ENCODE results near the gene GPR37L1.

- no peak for TF ChIP-seq CTCF (IDR thresholded peaks at IDR 0.05)
- no peak for TF ChIP-seq EP300 (IDR thresholded peaks at IDR 0.05)
- TF ChIP-seq POLR2A (IDR thresholded peaks at IDR 0.05), result no peak
Measured at GRCh38 chr1:202121006-202121405, 1.7 kb upstream of the GPR37L1 start.
